Eye (tissue), 1 donor: ENCODE measurements around the gene WDR7.

Source experiments
- DNase-seq: peaks from one replicate; pipeline ENCODE4 v3.0.0-alpha.2; 2015

WDR7 gene

GRCh38 chr18:56815926-56816325, 164.8 kb downstream of the WDR7 start:
- peak; percentile 5 for DNase-seq

- DNase-seq, result no peak
Measured at GRCh38 chr18:56823986-56824565, 172.9 kb downstream of the WDR7 start.

- no peak for DNase-seq
Measured at GRCh38 chr18:56825321-56825720, 174.2 kb downstream of the WDR7 start.

DNA sequence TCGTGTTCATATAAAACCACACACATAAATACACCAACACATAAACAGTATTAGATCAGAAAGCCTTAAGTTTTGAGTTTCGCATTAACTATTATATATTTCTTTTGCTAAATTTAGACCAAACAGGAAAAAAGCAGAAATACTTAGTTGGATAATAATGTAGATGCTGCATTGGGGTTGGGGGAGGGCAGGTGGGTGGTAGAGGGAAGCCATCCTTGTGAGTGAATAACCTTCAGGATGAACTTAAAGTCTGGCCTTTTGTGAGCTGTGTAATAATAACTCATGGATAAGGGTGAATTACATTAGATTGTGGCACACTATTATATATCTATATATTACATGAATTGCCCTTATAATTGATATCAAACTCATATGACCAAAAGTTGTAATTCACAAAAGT, 174.7 kb downstream of the WDR7 start:
- no peak for DNase-seq

- no peak for DNase-seq
Measured at GRCh38 chr18:56831988-56832387, 180.8 kb downstream of the WDR7 start.

- no peak for DNase-seq
Measured at GRCh38 chr18:56835331-56835730, 184.2 kb downstream of the WDR7 start.

GRCh38 chr18:56836173-56836572, 185.0 kb downstream of the WDR7 start:
- DNase-seq, result no peak

DNA sequence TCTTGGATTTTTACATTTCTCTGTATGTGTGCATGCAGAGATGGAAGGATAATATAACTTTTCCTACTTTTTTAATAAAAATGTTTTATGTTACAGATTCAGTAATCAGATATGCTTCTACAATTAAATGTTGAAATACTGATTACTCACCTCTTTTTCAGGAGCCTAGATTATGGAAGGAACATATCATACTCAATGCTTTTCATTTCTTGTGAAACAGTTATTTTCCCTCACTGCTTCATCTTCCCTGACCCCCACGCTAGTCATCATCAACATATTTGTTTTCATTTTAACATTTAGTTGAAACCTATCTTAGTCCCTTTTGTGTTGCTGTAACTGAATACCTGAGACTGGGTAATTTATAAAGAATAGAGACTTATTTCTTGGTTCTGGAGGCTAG, 190.7 kb downstream of the WDR7 start:
- no peak for DNase-seq

- DNase-seq, result no peak
Measured at GRCh38 chr18:56843241-56843640, 192.1 kb downstream of the WDR7 start.

DNA sequence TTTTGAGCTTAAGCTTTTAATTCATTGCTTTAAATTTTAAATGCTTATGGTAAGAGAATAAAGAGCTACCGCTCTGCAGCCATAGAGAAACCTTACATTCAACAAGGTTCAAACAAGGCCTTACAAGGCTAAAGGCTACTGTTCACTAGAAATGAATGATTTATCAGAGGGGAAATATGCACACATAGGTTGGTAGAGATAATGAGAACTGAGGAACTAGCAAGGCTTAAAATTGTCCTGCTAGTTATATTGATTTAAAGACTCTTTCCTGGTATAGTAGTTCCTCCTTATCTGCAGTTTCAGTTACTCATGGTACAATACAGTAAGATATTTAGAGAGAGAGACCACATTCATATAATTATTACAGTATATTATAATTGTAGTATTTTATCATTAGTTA, 193.4 kb downstream of the WDR7 start:
- DNase-seq, result no peak

GRCh38 chr18:56851774-56852173, 200.6 kb downstream of the WDR7 start:
- DNase-seq, result no peak

DNA sequence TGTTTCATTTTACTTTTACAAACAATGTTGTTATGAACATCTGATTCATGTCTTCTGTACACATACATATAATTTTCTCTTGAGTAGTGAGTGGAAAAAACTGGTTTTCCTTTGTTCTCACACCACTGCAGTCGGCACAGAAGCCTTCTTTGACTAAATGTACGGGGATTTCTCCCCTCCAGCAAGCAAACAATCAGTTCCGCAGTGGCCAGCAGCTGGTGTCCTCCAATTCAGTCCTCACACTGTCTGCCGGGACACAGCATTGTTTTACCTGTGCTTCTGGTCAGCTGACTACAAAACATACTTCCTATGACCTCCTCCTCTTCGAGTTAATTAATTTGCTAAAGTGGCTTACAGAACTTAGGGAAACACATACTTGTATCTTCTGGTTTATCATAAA, 202.8 kb downstream of the WDR7 start:
- DNase-seq, result no peak

DNA sequence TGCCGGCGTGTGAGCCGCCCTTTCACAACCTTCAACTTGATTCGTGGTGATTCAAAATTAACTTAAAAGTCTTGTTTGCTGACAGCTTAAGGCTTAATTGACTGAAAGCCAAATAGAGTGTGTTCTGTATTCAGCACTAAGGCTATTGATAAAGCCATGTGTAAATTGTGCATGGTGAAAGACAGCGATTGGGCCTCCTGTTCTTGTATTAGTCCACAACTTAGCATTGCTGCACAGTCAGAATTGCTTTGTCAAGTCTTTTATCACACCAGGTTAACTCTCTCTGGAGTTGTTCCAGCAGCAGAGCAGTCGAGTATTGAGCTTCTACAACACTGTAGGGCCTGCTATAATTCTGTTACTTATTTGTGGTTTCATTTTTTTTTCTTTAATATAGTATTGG, 210.1 kb downstream of the WDR7 start:
- peak; percentile 54 for DNase-seq

- DNase-seq, result peak; percentile 57
Measured at GRCh38 chr18:56869189-56869777, 218.1 kb downstream of the WDR7 start.

DNA sequence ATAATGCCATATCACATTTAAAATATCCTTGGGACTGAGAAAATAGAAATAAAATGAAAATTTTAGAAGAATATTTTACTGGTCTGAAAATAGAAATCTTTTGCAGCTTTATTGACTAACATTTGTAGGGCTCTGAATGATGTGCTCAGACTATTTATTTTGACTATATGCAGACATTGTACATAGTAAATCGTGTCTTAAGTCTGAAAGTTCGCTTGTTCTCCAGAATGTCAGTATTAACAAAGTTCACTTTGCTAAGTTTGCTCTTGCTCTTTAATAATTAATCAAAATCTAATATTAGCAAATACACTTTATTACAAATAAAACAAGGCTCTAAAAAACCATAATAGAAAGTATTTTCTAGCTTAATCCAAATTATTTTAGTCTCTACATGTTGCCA, 219.8 kb downstream of the WDR7 start:
- DNase-seq, result no peak

- no peak for DNase-seq
Measured at GRCh38 chr18:56872140-56872539, 221.0 kb downstream of the WDR7 start.

GRCh38 chr18:56873441-56874140, 222.4 kb downstream of the WDR7 start:
- DNase-seq, result peak; percentile 87

DNA sequence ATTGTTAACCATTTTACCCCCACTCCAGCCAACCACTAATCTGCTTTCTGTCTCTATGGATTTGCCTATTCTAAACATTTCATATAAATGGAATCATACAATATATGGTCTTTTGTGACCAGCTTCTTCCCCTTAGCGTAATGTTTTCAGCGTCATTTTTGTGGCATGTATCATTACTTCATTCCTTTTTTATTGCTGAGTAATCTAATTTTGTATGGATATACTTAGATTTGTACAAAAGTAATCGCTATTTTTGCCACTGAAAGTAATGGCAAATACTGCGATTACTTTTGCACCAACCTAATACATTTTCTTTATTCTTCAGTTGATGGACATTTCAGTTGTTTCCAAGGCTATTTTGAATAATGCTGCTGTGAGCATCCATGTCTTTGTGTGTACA, 227.6 kb downstream of the WDR7 start:
- DNase-seq, result no peak

- DNase-seq, result no peak
Measured at GRCh38 chr18:56884511-56884910, 233.4 kb downstream of the WDR7 start.

DNA sequence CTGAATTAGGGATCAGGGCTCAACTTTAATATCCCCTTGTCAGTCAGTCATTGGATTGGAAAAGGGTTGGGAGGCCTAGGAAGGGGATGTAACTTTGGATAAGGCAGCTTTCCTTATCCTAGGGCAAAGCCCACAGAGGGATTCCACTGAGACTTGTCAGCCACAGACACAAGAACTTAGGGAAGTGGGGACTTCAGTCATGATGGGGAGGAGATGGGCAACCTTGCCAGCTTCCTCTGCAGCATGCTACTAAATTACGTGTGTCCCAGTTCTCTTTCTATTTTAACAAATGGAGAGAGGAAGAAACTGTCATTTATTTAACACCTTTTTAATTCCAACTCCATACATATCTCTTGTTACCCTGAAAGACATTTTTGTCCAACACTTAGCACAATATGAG, 237.8 kb downstream of the WDR7 start:
- DNase-seq, result no peak

DNA sequence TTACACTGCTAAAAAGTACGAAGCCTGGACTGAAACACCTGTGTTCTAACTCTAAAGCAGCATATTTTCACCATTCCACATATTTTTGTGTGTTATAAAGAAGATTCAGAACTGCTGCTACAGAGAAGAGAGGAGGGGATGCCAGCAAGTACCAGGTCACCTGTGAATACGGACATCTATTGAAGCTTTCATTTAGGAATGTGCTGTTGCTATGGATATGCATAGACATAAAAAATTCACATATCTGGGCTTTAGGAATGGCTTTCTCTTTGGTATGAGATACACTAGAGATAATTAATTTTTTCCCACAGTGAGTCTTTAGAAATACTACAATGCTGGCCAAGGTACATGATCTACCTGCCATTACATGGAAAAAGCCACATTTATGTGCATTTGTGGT, 238.5 kb downstream of the WDR7 start:
- DNase-seq, result no peak

- DNase-seq, result peak; percentile 19
Measured at GRCh38 chr18:56890632-56891031, 239.5 kb downstream of the WDR7 start.

- no peak for DNase-seq
Measured at GRCh38 chr18:56891116-56891515, 240.0 kb downstream of the WDR7 start.

DNA sequence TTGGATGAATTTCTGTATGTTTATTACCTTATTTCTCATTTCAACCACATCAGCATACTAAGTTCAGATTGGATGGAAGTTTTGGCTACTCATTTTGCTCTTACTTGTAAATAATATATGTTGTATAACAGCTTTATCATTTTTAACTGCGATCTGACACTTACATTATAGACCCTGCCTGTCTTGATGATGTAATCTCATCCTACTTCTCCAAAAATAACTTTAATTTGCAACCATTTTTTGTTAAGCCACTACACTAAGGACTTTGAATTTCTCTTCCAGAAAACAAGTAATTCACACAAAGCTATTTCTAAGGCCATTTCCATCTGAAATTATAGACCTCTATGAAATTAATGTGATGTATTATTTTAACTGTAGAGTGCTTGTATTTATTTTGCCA, 240.7 kb downstream of the WDR7 start:
- DNase-seq, result no peak

GRCh38 chr18:56897122-56897521, 246.0 kb downstream of the WDR7 start:
- no peak for DNase-seq
